Stimulated activated CD8-positive, alpha-beta memory T cell treated with anti-CD3 and anti-CD28 coated beads, Interleukin-15, amount 100 ng/mL, for 1 hour (primary cell): ENCODE data around the gene NSUN4.
"Not testable (repeated sequence)": the region's sequence is repeated elsewhere in the genome, so short reads cannot be mapped to it uniquely, and the experiment has no call there.

Experiments used
- DNase-seq: peaks from one replicate; pipeline ENCODE4 v3.0.0-alpha.2; 2020; ENCODE audit warnings: low read depth

NSUN4 gene

GRCh38 chr1:46328182-46328581 is 12.4 kb upstream of the NSUN4 start:
- not testable (repeated sequence) for DNase-seq

DNA sequence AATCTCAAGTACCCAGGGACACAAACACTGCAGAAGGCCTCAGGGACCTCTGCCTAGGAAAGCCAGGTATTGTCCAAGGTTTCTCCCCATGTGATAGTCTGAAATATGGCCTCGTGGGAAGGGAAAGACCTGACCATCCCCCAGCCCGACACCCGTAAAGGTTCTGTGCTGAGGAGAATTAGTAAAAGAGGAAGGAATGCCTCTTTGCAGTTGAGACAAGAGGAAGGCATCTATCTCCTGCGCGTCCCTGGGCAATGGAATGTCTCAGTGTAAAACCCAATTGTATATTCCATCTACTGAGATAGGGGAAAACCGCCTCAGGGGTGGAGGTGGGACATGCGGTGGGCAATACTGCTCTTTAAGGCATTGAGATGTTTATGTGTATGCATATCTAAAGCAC is 10.8 kb upstream of the NSUN4 start:
- not testable (repeated sequence) for DNase-seq

GRCh38 chr1:46330381-46330780 is 10.2 kb upstream of the NSUN4 start:
- DNase-seq, result not testable (repeated sequence)

- not testable (repeated sequence) for DNase-seq
Observed at GRCh38 chr1:46331786-46332540, 8.6 kb upstream of the NSUN4 start.

- DNase-seq, result no peak
Observed at GRCh38 chr1:46333300-46334029, 7.1 kb upstream of the NSUN4 start.

DNA sequence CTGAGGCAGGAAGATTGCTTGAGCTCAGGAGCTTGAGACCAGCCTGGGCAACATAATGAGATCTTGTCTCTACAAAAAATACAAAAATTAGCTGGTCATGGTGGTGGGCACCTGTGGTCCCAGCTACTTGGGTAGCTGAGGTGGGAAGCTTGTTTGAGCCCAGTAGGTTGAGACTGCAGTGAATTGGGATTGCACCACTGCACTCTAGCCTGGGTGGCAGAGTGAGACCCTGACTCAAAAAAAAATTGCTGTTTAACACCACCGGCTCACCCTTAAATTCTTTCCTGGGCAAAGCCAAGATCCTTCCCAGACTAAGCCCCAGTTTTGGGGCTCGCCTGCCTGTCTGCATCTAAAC is 6.6 kb upstream of the NSUN4 start:
- DNase-seq, result no peak

DNA sequence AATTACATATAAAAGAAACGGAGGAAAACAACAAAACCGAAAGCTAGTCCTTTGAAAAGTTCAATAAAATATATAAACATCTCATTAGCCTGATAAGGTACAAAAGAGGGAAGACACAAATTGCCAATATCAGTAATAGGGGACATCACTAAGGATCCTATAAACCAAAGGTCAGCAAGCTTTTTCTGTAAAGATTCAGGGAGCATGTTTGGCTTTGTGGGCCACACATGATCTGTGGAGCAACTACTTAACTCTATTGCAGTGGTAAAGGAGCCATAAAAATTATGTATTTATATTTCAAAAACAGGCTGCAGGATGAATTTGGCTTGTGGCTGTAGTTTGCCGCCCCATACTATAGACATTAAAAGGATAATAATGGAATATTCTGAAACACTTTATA is 5.5 kb upstream of the NSUN4 start:
- DNase-seq, result no peak

DNA sequence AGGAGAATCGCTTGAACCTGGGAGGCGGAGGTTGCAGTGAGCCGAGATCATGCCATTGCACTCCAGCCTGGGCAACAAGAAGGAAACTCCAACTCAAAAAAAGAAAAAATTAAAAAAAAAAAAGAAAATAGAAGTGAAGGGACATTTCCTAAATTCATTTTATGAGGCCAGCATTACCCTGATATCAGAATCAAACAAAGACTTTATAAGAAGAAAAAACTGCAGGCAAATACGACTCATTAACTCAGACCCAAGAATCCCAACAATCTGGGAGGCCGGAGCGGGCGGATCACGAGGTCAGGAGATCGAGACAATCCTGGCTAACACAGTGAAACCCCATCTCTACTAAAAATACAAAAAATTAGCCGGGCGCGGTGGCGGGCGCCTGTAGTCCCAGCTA is 3.2 kb upstream of the NSUN4 start:
- not testable (repeated sequence) for DNase-seq

DNA sequence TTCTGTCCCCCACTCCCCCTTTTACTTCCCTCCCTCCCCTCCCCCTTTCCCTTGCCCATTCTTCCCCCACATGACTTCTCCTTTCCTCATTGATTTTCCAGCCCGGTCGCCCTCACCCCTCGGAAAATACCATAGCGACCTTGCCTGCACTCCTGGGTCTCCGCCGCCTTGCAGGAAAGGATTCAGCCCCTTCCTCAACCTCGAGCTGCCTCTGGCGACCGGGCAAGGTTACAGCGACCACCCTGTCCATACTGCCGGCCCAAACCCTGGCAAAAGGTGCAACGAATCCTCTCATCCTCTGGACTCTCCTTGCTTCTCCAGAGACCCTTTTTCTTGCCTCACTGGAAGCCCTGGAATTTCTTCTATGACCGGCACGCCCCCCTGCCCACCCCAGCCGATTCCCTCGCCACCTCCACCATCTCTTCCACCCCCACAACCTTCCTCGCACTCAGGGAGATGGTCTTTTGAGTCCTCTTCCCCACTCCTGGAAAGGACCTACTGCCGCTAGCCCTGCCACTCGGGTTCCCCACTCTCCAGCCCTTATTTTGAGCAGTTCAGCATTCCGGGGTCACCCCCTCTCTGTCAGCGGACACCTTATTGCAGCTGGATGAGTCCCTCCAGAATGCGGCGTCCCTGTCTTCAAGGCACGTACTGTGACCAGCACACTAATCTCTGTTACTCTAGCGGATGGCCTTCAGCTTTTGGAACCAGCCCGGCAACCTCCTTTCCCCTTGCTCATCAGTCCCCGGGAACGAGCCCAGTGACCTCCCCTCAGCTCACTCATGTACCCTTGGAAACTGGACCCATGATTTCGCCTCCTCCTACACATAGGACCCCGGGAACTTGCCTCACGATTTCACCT is 846 bp downstream of the NSUN4 start:
- no peak for DNase-seq

GRCh38 chr1:46342084-46342656 is 1.6 kb downstream of the NSUN4 start:
- no peak for DNase-seq

DNA sequence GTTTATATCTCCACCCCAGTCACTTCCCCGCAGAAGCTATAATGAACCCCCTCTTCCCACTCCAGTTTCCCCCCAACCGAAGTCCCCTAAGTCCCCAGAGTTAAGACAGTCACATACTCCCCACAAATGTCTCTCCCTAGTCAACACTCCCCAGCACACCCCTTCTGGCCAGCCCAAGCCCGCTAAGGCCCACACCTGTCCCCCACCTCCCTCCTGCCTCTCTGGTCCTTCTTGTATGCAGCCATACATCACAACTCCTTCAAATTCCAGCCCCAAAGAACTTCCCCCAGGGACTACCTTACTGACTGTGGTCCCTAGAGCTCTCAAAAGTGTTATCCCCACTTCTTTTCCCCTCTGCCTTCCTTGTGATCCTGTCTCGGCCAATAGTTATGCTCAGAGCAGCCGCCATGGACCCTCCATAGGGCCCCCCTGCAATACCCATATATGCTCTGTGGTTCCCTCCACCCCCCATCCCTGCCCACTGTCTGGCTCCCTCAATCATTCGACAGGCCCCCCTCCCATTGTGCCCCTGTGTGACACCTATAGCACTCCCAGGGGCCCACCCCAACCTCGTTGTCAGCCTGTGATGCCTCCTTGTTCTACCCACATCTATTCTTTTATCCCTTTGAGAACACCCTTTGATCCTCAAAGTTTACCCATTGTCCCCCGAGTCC is 2.2 kb downstream of the NSUN4 start:
- no peak for DNase-seq

GRCh38 chr1:46343351-46343695 is 2.7 kb downstream of the NSUN4 start:
- no peak for DNase-seq

DNA sequence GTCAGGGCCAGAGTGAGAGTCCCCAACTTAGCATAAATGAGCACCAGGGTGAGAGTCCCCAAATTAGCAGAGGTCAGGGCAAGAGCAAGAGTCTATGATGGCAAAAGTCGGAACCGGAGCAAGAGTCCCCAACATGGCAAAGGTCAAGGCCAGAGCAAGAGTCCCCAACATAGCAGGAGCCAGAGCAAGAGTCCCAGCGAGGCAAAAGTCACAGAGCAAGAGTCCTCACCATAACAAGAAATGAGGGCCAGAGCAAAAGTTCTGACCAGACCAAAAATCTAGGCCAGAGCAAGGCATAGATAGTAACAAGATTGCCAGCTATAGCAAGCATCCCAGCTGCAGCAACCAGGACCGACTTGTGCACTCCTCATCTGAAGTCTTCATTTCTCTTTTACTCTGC is 3.1 kb downstream of the NSUN4 start:
- DNase-seq, result no peak

DNA sequence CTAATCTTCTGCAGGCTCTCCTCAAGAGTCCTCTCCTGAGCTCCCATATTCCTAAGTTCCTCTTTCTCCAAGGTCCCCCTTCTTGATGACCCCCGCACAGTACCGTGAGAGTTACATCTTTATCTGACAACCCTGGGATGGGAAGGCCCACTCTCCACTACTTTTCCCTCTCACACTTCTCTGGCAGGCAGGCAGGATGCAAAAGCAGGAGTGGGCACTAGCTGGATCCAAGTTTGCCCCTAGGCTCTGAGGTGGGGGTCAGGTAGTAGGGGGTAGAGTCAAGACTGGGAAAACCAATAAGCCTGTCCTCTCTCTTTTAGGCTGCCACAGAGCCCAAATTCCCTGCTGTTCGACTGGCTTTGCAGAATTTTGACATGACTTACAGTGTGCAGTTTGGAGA is 3.9 kb downstream of the NSUN4 start:
- no peak for DNase-seq

DNA sequence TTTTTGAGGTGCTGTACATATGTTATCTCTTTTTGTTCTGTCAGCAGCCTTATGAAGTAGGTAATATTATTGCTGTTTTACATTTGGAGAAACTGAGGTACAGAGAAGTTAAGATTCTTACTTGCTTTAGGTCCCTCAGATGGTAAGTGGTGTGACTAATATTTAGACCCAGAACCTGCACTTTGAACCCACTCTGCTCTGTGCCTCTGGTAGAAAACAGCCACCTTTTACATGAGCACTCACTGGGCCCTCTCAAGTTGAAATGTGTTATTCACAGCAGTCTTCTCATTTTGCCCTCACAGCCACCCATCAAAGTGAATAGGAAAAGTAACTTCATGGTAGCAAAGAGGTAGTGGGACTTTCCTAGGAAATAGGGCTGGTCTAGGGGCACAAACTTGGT is 4.7 kb downstream of the NSUN4 start:
- no peak for DNase-seq

DNA sequence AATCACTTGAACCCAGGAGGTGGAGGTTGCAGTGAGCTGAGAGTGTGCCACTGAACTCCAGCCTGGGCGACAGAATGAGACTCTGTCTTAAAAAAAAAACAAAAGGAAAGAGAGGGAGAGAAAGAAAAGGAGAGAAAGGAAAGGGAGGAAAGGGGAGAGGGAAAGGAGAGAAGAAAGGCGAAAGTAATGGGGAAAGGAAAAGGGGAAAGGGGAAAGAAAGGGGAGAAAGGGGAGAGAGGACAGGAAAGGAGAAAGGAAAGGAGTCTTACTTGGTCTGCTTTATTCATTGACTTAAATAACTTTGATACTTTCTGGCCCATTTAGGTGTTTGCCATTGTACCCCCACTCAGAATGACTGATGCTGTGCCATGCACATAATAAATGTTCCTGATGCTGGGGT is 11.8 kb downstream of the NSUN4 start:
- no peak for DNase-seq

GRCh38 chr1:46355920-46356319 is 15.3 kb downstream of the NSUN4 start:
- not testable (repeated sequence) for DNase-seq

DNA sequence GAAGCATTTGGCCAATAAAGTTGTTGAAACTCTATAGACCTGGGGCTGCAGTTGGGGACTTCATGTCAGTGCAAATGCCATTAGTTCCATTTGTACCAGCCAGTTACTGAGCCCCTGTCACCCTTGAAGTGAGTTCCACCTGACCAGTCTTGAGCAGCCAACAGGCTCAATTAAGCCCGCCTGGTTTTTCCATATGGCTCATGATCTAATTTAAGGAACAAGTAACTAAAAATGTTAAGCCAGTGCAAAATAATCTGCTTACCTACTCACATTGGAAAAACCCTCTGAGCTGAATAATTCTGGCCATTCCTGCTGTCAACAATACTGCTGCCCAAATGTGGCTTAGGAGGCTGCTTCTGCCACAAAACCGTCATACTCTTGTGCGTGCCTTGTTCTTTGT is 21.6 kb downstream of the NSUN4 start:
- no peak for DNase-seq

DNA sequence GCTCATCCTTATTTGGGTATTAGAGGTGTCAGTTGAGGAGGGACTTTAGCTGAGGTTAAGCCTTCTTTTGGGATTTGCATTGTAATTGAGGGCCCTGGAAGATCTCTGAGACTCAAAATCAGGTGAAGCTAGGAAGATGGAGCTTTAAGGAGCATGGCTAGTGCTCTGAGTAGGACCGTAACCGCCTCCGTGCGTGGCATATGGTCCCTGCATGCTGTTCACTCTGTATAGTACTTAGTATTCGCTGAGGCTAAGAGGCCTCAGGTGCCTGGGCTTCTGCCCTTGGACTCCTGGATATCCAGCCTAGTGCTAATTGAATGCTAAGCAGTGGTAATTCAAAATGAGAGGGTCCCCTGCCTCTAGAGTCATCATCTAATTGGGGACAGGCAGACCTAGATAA is 22.5 kb downstream of the NSUN4 start:
- no peak for DNase-seq

DNA sequence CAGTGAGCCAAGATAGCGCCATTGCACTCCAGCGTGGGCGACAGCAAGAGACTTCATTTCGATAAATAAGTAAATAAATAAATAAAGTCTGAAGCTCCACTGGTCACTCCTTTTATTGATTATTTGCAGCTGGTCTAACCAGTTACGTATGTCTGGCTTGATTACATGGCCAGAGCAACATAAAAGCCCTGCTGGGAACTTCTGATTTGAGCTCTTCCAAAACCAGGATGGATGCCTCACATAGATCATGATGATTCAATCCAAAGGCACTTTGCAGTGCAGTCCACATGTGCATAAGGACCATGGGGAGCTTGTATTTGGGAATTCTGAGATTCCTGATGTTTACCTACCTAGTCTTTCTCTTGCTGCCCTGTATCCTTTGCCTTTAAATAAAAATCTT is 24.0 kb downstream of the NSUN4 start:
- DNase-seq, result no peak

DNA sequence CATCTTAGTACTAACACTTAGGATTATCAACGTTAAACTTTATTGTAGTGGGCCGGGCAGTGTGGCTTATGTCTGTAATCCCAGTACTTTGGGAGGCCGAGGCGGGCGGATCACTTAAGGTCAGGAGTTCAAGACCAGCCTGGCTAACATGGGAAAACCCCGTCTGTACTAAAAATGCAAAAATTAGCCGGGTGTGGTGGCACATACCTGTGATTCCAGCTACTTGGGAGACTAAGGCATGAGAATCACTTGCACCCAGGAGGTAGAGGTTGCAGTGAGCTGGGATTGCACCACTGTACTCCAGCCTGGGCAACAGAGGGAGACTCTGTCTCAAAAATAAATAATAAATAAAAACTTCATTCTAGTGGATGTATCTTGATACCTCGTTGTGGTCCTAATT is 25.2 kb downstream of the NSUN4 start:
- not testable (repeated sequence) for DNase-seq

DNA sequence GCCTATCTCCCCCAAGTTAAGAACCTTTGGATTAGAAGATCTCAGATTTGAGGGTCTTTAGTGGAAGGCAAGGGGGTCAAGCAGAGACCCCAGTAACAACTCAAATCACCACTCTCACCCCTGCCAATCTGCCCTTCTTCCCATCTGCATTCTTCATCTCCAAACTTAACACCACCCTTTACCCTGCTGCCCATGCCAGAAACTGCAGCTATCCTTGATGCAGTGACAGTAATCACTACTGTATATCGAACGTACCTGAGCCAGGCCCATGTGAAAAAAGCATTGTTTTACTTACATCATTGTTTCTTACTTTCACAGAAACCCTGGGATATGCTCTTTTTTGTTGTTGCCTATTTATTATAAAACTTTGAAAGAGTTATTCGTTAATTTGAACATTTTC is 26.5 kb downstream of the NSUN4 start:
- no peak for DNase-seq
